Hematopoietic multipotent progenitor cell treated with erythropoietin and hydrocortisone succinate and interleukin-3 and kit ligand, for 4 days (in vitro differentiated cells): ENCODE results near the gene TYMS.
A peak's percentile ranks its signal among the peaks of the same experiment; 100 is the strongest.

ENCODE experiments used
- DNase-seq: peaks from one replicate; pipeline ENCODE4 v3.0.0-alpha.2; 2015

TYMS gene

DNA sequence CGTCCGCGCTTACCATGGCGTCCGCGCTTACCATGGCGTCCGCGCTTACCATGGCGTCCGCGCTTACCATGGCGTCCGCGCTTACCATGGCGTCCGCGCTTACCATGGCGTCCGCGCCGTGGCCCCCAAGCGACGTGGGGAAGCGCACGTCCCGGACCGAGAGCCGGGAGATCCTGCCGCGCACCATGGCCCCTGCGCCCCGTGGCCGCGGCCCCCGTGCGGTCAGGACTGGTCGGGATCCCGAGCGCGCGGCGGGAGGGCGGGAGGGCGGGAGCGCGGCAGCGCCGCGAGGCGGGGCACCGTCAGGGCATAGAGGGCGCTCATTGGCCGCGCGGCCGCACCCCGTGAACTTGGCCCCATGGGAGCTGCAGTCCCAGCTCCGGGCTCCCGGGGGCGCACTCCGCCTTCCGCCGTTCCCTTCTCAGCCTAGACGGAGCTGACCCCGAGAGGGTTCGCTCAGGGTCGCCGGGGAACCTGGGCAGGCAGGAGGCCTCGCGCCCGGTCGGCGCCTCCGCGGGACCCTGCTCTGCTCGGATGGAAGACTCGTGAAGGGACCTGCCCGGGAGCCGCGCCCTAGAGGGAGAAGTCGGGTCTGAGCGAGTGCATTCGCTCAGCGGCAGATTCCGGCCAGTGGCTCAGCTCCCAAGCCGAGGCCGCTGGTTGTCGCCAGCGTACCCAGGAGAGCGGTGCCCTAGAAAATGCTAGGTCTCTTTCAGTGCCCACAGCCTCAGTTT is 55.1 kb downstream of the TYMS start, which contains the start of gene ENOSF1:
Gene ENOSF1 (minus strand): TSS at position 230 of the 734 bp plus-strand sequence. CDS start 43 bp downstream, at position 187.
- peak; percentile 95 for DNase-seq

DNA sequence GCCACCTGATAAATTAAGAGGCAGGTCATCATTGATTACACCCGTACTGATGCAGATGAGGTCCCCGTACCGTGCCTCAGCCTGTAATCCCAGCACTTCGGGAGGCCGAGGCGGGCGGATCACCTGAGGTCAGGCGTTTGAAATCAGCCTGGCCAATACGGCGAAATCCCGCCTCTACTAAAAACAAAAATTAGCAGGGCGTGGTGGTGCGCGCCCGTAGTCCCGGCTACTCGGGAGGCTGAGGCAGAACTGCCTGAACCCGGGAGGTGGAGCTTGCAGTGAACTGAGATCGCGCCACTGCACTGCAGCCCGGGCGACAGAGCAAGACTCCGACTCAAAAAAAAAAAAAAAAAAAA is 55.7 kb downstream of the TYMS start:
- no peak for DNase-seq

DNA sequence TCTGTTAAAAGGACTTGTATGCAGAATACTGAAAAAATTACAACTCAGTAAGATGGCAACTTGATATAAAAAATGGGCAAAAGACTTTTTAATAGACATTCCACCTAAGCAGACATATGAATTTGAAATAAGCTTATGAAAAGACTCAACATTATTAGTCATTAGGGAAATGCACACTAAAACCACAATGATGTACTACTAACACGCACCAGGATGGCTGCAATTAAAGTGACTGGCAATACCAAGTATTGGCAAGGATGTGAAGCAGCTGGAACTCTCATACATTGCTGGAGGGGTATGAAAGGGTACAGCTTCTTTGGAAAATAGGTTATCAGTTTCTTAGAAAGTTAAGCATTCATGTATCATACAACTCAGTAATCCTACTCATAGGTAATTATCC is 58.2 kb downstream of the TYMS start:
- peak; percentile 37 for DNase-seq

DNA sequence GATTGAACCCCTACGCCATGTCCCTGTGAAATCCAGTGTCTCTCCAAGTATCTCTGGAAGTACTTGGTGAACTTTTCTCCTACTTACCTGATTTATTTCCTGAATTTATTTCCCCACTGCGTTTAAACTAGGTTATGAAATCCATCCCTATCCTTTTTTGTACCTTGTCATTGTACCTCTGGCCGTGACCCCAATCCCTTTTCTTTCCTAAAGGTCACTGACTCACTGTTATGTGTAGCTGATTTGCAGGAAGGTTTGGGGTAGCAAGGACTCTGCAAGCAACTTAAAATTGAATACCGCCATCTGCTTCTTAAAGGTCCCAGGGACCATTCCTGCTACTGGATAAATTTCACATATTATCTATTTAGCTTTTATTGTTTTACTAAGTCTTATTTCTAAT is 59.5 kb downstream of the TYMS start:
- DNase-seq: no peak
